ENCODE measurements around the gene IRF2BPL.
"Not testable (repeated sequence)": the region's sequence is repeated elsewhere in the genome, so short reads cannot be mapped to it uniquely, and the experiment has no call there.

The IRF2BPL gene

GRCh38 chr14:77033622-77034589, 5.4 kb upstream of the IRF2BPL start:
- DNase-seq (ENCODE audit: low spot score): peak; percentile 75

- peak; percentile 78 for DNase-seq (ENCODE audit: low spot score)
Observed at GRCh38 chr14:77032844-77033621, 4.5 kb upstream of the IRF2BPL start.

GRCh38 chr14:77032491-77032843, 4.0 kb upstream of the IRF2BPL start:
- DNase-seq (ENCODE audit: low spot score): no peak

GRCh38 chr14:77031759-77032490, 3.4 kb upstream of the IRF2BPL start:
- no peak for DNase-seq (ENCODE audit: low spot score)

- DNase-seq (ENCODE audit: low spot score): peak; percentile 67
Observed at GRCh38 chr14:77027538-77028383, 747 bp downstream of the IRF2BPL start.

- peak; percentile 52 for DNase-seq (ENCODE audit: low spot score)
Observed at GRCh38 chr14:77026930-77027537, 1.5 kb downstream of the IRF2BPL start.

- DNase-seq (ENCODE audit: low spot score): no peak
Observed at GRCh38 chr14:77026166-77026929, 2.2 kb downstream of the IRF2BPL start.

- no peak for DNase-seq (ENCODE audit: low spot score)
Observed at GRCh38 chr14:77025744-77026165, 2.8 kb downstream of the IRF2BPL start.

GRCh38 chr14:77024171-77024691, 4.3 kb downstream of the IRF2BPL start:
- DNase-seq (ENCODE audit: low spot score): peak; percentile 79

GRCh38 chr14:77023001-77023996, 5.2 kb downstream of the IRF2BPL start:
- no peak for DNase-seq (ENCODE audit: low spot score)

- no peak for DNase-seq (ENCODE audit: low spot score)
Observed at GRCh38 chr14:77022236-77022852, 6.2 kb downstream of the IRF2BPL start.

- DNase-seq (ENCODE audit: low spot score): not testable (repeated sequence)
Observed at GRCh38 chr14:77021424-77021823, 7.1 kb downstream of the IRF2BPL start.

GRCh38 chr14:77018785-77019184, 9.7 kb downstream of the IRF2BPL start:
- DNase-seq (ENCODE audit: low spot score): no peak

GRCh38 chr14:77017666-77018065, 10.8 kb downstream of the IRF2BPL start:
- no peak for DNase-seq (ENCODE audit: low spot score)

GRCh38 chr14:77014734-77015133, 13.8 kb downstream of the IRF2BPL start:
- DNase-seq (ENCODE audit: low spot score): no peak

- DNase-seq (ENCODE audit: low spot score): no peak
Observed at GRCh38 chr14:77014004-77014604, 14.4 kb downstream of the IRF2BPL start.

GRCh38 chr14:77012193-77012765, 16.2 kb downstream of the IRF2BPL start:
- no peak for DNase-seq (ENCODE audit: low spot score)
